Body of pancreas (tissue), 4 donors: ENCODE results near the gene HOXD4.

Experiments
- POLR2A ChIP-seq, 3 donors: fragments of 450-650 bp; IDR thresholded peaks; one replicate each; pipeline ENCODE4 v1.6.1; 2016; ENCODE audit warnings: antibody characterized with exemption in 3 of 3, mild to moderate bottlenecking in 2 of 3
- TF ChIP-seq, protein P1 (sequence below), 7 experiments: fragments of 450-650 bp in 4 of 7; fragments of 200-600 bp in 3 of 7; sonication (generic) in 3 of 7; IDR thresholded peaks; one replicate each; pipeline ENCODE4 v1.5.1; 2016 to 2019; ENCODE audit warnings: antibody characterized with exemption in 7 of 7

DNA sequence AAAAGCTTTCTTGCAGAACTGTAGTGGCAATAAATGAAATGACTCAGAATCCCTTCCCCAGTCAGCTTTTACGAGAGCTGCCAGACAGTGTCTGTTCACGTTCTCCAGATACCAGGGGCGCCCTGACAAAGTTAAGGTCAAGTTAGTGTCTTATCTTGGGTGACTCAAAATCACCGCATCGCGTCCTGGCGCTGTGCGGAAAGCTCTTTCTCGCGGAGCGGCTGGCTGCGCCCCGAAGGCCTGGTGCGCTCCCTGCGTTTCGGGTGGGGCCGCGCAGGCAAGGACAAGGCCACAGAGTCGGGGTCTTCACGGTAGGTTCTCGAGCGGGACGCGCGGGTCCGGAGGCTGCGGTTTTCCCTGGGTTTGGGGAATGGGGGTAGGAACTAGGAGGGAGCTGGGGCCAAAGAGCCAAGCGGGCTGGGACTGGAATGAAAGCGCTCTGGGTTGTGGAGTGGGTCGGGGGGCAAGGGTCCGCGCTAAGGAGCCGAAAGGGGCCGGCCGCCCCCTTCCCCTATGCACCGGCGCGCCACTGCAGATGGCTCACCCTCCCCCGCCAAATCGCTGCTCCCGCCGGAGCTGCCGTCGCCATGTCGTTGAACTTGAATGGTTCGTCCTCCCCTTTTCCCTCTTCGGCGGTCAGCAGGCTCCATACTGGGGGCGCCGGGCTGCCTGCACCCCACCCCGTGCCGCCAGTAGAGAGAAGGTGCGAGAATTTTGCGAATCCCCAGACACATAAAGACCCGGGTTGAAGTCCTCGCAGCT lies 46.9 kb upstream of the HOXD4 start:
- TF ChIP-seq, protein P1, sequence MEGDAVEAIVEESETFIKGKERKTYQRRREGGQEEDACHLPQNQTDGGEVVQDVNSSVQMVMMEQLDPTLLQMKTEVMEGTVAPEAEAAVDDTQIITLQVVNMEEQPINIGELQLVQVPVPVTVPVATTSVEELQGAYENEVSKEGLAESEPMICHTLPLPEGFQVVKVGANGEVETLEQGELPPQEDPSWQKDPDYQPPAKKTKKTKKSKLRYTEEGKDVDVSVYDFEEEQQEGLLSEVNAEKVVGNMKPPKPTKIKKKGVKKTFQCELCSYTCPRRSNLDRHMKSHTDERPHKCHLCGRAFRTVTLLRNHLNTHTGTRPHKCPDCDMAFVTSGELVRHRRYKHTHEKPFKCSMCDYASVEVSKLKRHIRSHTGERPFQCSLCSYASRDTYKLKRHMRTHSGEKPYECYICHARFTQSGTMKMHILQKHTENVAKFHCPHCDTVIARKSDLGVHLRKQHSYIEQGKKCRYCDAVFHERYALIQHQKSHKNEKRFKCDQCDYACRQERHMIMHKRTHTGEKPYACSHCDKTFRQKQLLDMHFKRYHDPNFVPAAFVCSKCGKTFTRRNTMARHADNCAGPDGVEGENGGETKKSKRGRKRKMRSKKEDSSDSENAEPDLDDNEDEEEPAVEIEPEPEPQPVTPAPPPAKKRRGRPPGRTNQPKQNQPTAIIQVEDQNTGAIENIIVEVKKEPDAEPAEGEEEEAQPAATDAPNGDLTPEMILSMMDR (IDR thresholded peaks at IDR 0.05) = no peak
- TF ChIP-seq POLR2A (IDR thresholded peaks at IDR 0.05) = no peak
